A673 (cell line): ENCODE data around the gene OR52E2. TPM values are rescaled to one million over a fixed set of nuclear protein-coding genes. Genes with fewer than 3 reads are reported as not detected.

Experiments
- BruUV-seq: library from RNA; stranded (reverse); fragments of 400-500 nt; replicated peaks from 2 replicates; lab custom pipeline; 2021; lab: Mats Ljungman, UMichigan
- CTCF ChIA-PET: fragments of 300-600 bp; sonication (Branson Sonifier 250); formaldehyde crosslinking; loops from one replicate; lab custom pipeline; 2022; ENCODE audit warnings: antibody characterized with exemption; lab: Charles Lee
- POLR2A ChIA-PET: fragments of 300-600 bp; sonication (Branson Sonifier 250); formaldehyde crosslinking; loops from one replicate; lab custom pipeline; 2022; ENCODE audit warnings: antibody characterized with exemption; ENCODE audit not compliant: low non-redundant PET; lab: Charles Lee
- DNase-seq: peaks from one replicate; pipeline ENCODE4 v3.0.0-alpha.2; 2015; ENCODE audit warnings: low spot score
- H3K27ac ChIP-seq: fragments of 200-600 bp; sonication (generic); 2 replicates; pipeline ENCODE4 v1.5.1; 2016; ENCODE audit warnings: mixed run types, low read depth, mild to moderate bottlenecking, mixed read lengths, antibody characterized with exemption, low read length; ENCODE audit not compliant: poor library complexity, severe bottlenecking
- H3K27me3 ChIP-seq: fragments of 200-600 bp; sonication (generic); replicated peaks from 2 replicates; pipeline ENCODE4 v1.6.1; 2017; ENCODE audit warnings: mixed run types, low read depth, mild to moderate bottlenecking, mixed read lengths, antibody characterized with exemption, low read length; ENCODE audit not compliant: insufficient read depth, poor library complexity
- H3K36me3 ChIP-seq: fragments of 200-600 bp; sonication (generic); 2 replicates; pipeline ENCODE4 v1.6.1; 2016; ENCODE audit warnings: mixed run types, mild to moderate bottlenecking, mixed read lengths, antibody characterized with exemption, low read length; ENCODE audit not compliant: insufficient read depth, poor library complexity, severe bottlenecking
- H3K4me1 ChIP-seq: fragments of 200-600 bp; sonication (generic); 2 replicates; pipeline ENCODE4 v1.6.1; 2017; ENCODE audit warnings: mixed run types, mild to moderate bottlenecking, mixed read lengths, antibody characterized with exemption, low read length; ENCODE audit not compliant: insufficient read depth, poor library complexity, severe bottlenecking
- H3K4me3 ChIP-seq: fragments of 200-600 bp; sonication (generic); 2 replicates; pipeline ENCODE4 v1.5.1; 2016; ENCODE audit warnings: low read depth, mixed run types, mild to moderate bottlenecking, mixed read lengths, low read length; ENCODE audit not compliant: poor library complexity, severe bottlenecking
- H3K9me3 ChIP-seq: fragments of 200-600 bp; sonication (generic); 2 replicates; pipeline ENCODE4 v1.6.1; 2016; ENCODE audit warnings: mixed run types, low read depth, mild to moderate bottlenecking, mixed read lengths, antibody characterized with exemption, low read length; ENCODE audit not compliant: poor library complexity, severe bottlenecking
- CTCF ChIP-seq: fragments of 300-800, 200-600 bp; sonication (generic); conservative IDR thresholded peaks from 2 replicates; pipeline ENCODE4 v1.5.1; 2017; ENCODE audit warnings: low read depth, mild to moderate bottlenecking, antibody characterized with exemption, low read length, moderate library complexity, mixed read lengths
- EZH2 ChIP-seq: fragments of 200-600 bp; sonication (generic); IDR thresholded peaks from 2 replicates; pipeline ENCODE4 v1.6.1; 2017; ENCODE audit warnings: borderline replicate concordance, low read depth, mild to moderate bottlenecking, mixed read lengths, antibody characterized with exemption, low read length; ENCODE audit not compliant: poor library complexity, severe bottlenecking
- intact Hi-C: fragments of 100-400 bp; cut with micrococcal nuclease; formaldehyde crosslinking; loops from one replicate; pipeline ENCODE4 v1.10.0; 2022; ENCODE audit not compliant: unreplicated experiment
- total RNA-seq: library from RNA; stranded (reverse); gene quantifications from 2 replicates; pipeline ENCODE4 v1.2.3, GENCODE V29; 2021

OR52E2 gene
- total RNA-seq, 1 experiment from 2014 or later, result not detected

DNA sequence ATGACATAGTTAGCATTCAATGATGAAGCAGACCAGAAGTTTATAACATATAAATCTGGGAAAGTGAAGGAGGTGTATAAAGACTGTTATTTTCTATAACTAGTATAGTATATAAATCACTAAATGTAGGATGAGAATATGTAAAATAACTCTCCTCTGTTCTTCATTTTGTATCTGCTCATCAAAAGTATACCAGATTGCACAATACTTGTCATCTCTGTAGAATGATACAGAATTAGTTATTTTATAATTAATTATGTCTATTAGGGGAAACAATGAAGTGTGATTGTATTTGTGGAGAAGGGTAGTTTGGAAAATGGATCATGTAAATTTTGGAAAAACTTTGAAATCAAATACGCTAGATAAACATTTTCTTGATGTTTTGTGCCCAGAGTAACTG lies 46.4 kb downstream of the OR52E2 start:
- Histone ChIP-seq H3K4me1 (no peaks in the 10 kb centered on the region), H3K4me3 (no peak overlapping the region), H3K27me3 (no peaks in the 10 kb centered on the region), H3K27ac (no peak overlapping the region), H3K36me3 (no peaks in the 10 kb centered on the region), H3K9me3 (no peaks in the 10 kb centered on the region)
- DNase-seq, result no peak
- no peak for TF ChIP-seq EZH2
- no peak for TF ChIP-seq CTCF
- ChIA-PET POLR2A (no interaction called here), CTCF (no interaction called here)
- BruUV-seq, result no TSS peak
- intact Hi-C loops, result no loop called here

- ChIA-PET POLR2A (no interaction called here), CTCF (no interaction called here)
- TF ChIP-seq EZH2 (no peak), CTCF (no peak)
- Histone ChIP-seq H3K36me3 (no peaks in the 10 kb centered on the region), H3K9me3 (no peaks in the 10 kb centered on the region), H3K27me3 (no peaks in the 10 kb centered on the region), H3K4me3 (no peak overlapping the region), H3K4me1 (no peaks in the 10 kb centered on the region), H3K27ac (no peak overlapping the region)
- intact Hi-C loops, result no loop called here
- BruUV-seq, result no TSS peak
- no peak for DNase-seq
These were observed 48.2 kb downstream of the OR52E2 start for GRCh38 chr11:5011254-5011653.

Other genes starting within 250 kb of the OR52E2 start
- gene OR51F2, start 238.3 kb downstream of the OR52E2 start, total RNA-seq, result not detected in 2 replicates
- gene OR51S1, start 210.4 kb downstream of the OR52E2 start, total RNA-seq, result not detected in 2 replicates
- gene OR51T1, start 177.7 kb downstream of the OR52E2 start, total RNA-seq, result not detected in 2 replicates
- gene OR51A7, start 155.8 kb downstream of the OR52E2 start, total RNA-seq, result not detected in 2 replicates
- not detected in 2 replicates for gene OR51G2, start 140.3 kb downstream of the OR52E2 start, total RNA-seq
- gene OR51G1, start 135.3 kb downstream of the OR52E2 start, total RNA-seq, result not detected in 2 replicates
- gene OR51A4, start 112.0 kb downstream of the OR52E2 start, total RNA-seq, result not detected in 2 replicates
- gene OR51A2, start 103.9 kb downstream of the OR52E2 start, total RNA-seq, result not detected in 2 replicates
- not detected in 2 replicates for gene OR51L1, start 64.8 kb downstream of the OR52E2 start, total RNA-seq
- not detected in 2 replicates for gene OR52J3, start 13.1 kb downstream of the OR52E2 start, total RNA-seq
- gene OR52E1, start 9.9 kb upstream of the OR52E2 start, total RNA-seq, result not detected in 2 replicates
- not detected in 2 replicates for gene OR52A5, start 78.7 kb upstream of the OR52E2 start, total RNA-seq
- gene OR52A1, start 95.1 kb upstream of the OR52E2 start, total RNA-seq, result not detected in 2 replicates
- gene OR51V1, start 141.1 kb upstream of the OR52E2 start, total RNA-seq, result not detected in 2 replicates
- gene HBB, start 167.4 kb upstream of the OR52E2 start, total RNA-seq, result not detected in 2 replicates
- not detected in 2 replicates for gene HBD, start 174.9 kb upstream of the OR52E2 start, total RNA-seq
- gene HBG1, start 190.2 kb upstream of the OR52E2 start, total RNA-seq, result not detected in 2 replicates
- not detected in 2 replicates for gene HBG2, start 195.2 kb upstream of the OR52E2 start, total RNA-seq
- not detected in 2 replicates for gene HBE1, start 210.3 kb upstream of the OR52E2 start, total RNA-seq
- gene OR51B4, start 242.3 kb upstream of the OR52E2 start, total RNA-seq, result not detected in 2 replicates